ENCODE measurements around the gene UACA.

DNA sequence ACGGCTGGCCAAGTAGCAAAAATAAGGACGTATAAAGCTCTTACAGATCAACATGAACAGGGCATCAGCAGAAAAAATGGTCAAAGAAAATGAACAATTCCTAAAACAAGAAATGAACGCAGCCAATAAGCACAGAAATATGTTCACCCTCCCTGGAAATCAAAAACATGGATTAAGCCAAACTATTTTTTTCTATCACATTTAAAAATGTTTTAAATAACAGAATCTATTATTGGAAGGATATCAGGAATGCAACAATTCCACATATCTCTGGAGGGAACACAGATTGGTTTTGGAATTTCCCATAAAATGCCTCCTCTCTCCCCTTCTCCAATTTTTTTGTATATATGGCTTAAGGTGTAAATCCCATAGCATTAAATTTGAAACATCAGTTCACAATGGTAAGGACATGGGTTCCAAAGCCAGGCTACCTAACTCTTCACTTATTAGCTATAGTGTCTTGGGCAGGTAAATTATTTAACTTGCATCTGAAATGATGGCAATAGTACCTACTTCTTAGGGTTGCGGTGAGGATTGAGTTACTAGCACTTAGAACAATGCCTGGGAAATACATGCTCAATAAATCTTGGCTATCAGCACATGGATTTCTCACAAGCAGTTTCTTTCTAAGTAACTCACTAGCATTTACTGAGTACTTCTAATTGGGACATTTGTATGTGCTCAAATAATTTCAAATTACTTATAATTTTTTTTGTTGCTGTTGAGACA lies 10.1 kb downstream of the UACA start:
- TF ChIP-seq, protein P1, sequence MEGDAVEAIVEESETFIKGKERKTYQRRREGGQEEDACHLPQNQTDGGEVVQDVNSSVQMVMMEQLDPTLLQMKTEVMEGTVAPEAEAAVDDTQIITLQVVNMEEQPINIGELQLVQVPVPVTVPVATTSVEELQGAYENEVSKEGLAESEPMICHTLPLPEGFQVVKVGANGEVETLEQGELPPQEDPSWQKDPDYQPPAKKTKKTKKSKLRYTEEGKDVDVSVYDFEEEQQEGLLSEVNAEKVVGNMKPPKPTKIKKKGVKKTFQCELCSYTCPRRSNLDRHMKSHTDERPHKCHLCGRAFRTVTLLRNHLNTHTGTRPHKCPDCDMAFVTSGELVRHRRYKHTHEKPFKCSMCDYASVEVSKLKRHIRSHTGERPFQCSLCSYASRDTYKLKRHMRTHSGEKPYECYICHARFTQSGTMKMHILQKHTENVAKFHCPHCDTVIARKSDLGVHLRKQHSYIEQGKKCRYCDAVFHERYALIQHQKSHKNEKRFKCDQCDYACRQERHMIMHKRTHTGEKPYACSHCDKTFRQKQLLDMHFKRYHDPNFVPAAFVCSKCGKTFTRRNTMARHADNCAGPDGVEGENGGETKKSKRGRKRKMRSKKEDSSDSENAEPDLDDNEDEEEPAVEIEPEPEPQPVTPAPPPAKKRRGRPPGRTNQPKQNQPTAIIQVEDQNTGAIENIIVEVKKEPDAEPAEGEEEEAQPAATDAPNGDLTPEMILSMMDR (IDR thresholded peaks at IDR 0.05), result no peak
- TF ChIP-seq POLR2A (IDR thresholded peaks at IDR 0.05), result no peak

Data from thyroid gland (tissue), 4 donors.